Activated T-cell treated with anti-CD3 and anti-CD28 coated beads, Interleukin-2, amount 50 U/mL, for 72 hours (primary cell): ENCODE results near the gene IGFBP6. TPM values are rescaled to one million over a fixed set of nuclear protein-coding genes. Genes with fewer than 3 reads are reported as not detected.

ENCODE experiments used
- ATAC-seq, 2 donors: fragments of 150-1000 bp; cut with Tn5 transposase; replicated peaks in 1 of 2; 2 replicates each; pipeline ENCODE4 v1.10.0; 2021; ENCODE audit warnings: moderate library complexity in 2 of 2, mild to moderate bottlenecking in 1 of 2
- DNase-seq, 2 donors: peaks; one replicate each; pipeline ENCODE4 v3.0.0; 2021 to 2022; ENCODE audit warnings: mixed read lengths in 1 of 2
- H3K27ac Mint-ChIP-seq: one replicate; pipeline ENCODE4 v1.8.0; 2022; ENCODE audit warnings: mild to moderate bottlenecking, moderate library complexity, mixed read lengths
- H3K27me3 Mint-ChIP-seq: one replicate; pipeline ENCODE4 v1.8.0; 2022; ENCODE audit warnings: low read depth, mixed read lengths
- H3K36me3 Mint-ChIP-seq, 2 donors: one replicate each; pipeline ENCODE4 v1.8.0; 2022; ENCODE audit warnings: mixed read lengths in 2 of 2, mild to moderate bottlenecking in 1 of 2; ENCODE audit not compliant: insufficient read depth in 2 of 2
- H3K4me1 Mint-ChIP-seq: one replicate; pipeline ENCODE4 v1.8.0; 2022; ENCODE audit warnings: low read depth, mixed read lengths
- H3K4me3 Mint-ChIP-seq, 2 donors: one replicate each; pipeline ENCODE4 v1.8.0; 2022; ENCODE audit warnings: mild to moderate bottlenecking in 2 of 2, mixed read lengths in 2 of 2, moderate library complexity in 2 of 2
- H3K9me3 Mint-ChIP-seq, 2 donors: one replicate each; pipeline ENCODE4 v1.8.0; 2022; ENCODE audit warnings: mixed read lengths in 2 of 2
- total RNA-seq, 2 donors: library from RNA; stranded (reverse); gene quantifications; one replicate each; pipeline ENCODE4 v1.2.3, GENCODE V29; 2022

IGFBP6 gene
- total RNA-seq, 2 donors from 2014 or later = 5.7 to 9.2 TPM

GRCh38 chr12:53118751-53119300, 21.4 kb downstream of the IGFBP6 start:
- H3K27ac Mint-ChIP-seq = no peak overlapping the region

GRCh38 chr12:53120685-53121525, 23.4 kb downstream of the IGFBP6 start:
- Mint-ChIP-seq H3K27me3 (no peaks in the 10 kb centered on the region), H3K27ac (no peak overlapping the region), H3K4me1 (no peaks in the 10 kb centered on the region), H3K9me3 (no peaks in the 10 kb centered on the region), H3K4me3 (no peak overlapping the region), H3K36me3 (no peaks in the 10 kb centered on the region)
- ATAC-seq (no peak), DNase-seq (no peak)

More at GRCh38 chr12:53118751-53119300, 21.4 kb downstream of the IGFBP6 start:
- Mint-ChIP-seq H3K36me3 (no peaks in the 10 kb centered on the region), H3K4me3 (no peak overlapping the region), H3K27me3 (no peaks in the 10 kb centered on the region), H3K4me1 (no peaks in the 10 kb centered on the region), H3K9me3 (no peaks in the 10 kb centered on the region)
- DNase-seq = no peak
- no peak for ATAC-seq

GRCh38 chr12:53122961-53123468, 25.5 kb downstream of the IGFBP6 start:
- Mint-ChIP-seq H3K27me3 (no peaks in the 10 kb centered on the region), H3K36me3 (no peaks in the 10 kb centered on the region), H3K9me3 (no peaks in the 10 kb centered on the region), H3K4me1 (peaks cover 7% of the 10 kb centered on the region), H3K27ac (no peak overlapping the region), H3K4me3 (no peak overlapping the region)
- no peak for DNase-seq
- ATAC-seq = no peak

GRCh38 chr12:53123578-53124351, 26.3 kb downstream of the IGFBP6 start:
- DNase-seq (no peak), ATAC-seq (no peak)
- peaks cover 7% of the 10 kb centered on the region for H3K4me1 Mint-ChIP-seq
- no peaks in the 10 kb centered on the region for H3K9me3 Mint-ChIP-seq
- H3K27me3 Mint-ChIP-seq = no peaks in the 10 kb centered on the region
- H3K27ac Mint-ChIP-seq = no peak overlapping the region
- no peaks in the 10 kb centered on the region for H3K36me3 Mint-ChIP-seq
- no peak overlapping the region for H3K4me3 Mint-ChIP-seq

- no peak for DNase-seq
- H3K9me3 Mint-ChIP-seq = no peaks in the 10 kb centered on the region
- no peak for ATAC-seq
- no peaks in the 10 kb centered on the region for H3K36me3 Mint-ChIP-seq
- H3K4me3 Mint-ChIP-seq = no peak overlapping the region
- no peak overlapping the region for H3K27ac Mint-ChIP-seq
- H3K27me3 Mint-ChIP-seq = no peaks in the 10 kb centered on the region
- H3K4me1 Mint-ChIP-seq = peaks cover 7% of the 10 kb centered on the region
These were observed 26.9 kb downstream of the IGFBP6 start for GRCh38 chr12:53124352-53124723.

- Mint-ChIP-seq H3K4me1 (peaks cover 7% of the 10 kb centered on the region), H3K4me3 (no peak overlapping the region)
- DNase-seq = no peak
These were observed 29.7 kb downstream of the IGFBP6 start for GRCh38 chr12:53127169-53127568.

GRCh38 chr12:53128780-53129569, 31.5 kb downstream of the IGFBP6 start:
- Mint-ChIP-seq H3K9me3 (no peaks in the 10 kb centered on the region), H3K4me3 (no peak overlapping the region), H3K27me3 (no peaks in the 10 kb centered on the region), H3K27ac (no peak overlapping the region), H3K36me3 (no peaks in the 10 kb centered on the region), H3K4me1 (peaks cover 7% of the 10 kb centered on the region)
- DNase-seq (no peak), ATAC-seq (no peak)

More at GRCh38 chr12:53127169-53127568, 29.7 kb downstream of the IGFBP6 start:
- no peaks in the 10 kb centered on the region for H3K36me3 Mint-ChIP-seq
- no peak overlapping the region for H3K27ac Mint-ChIP-seq
- H3K9me3 Mint-ChIP-seq = no peaks in the 10 kb centered on the region
- no peak for ATAC-seq
- H3K27me3 Mint-ChIP-seq = no peaks in the 10 kb centered on the region

GRCh38 chr12:53131844-53132243, 34.4 kb downstream of the IGFBP6 start:
- no peak overlapping the region for H3K27ac Mint-ChIP-seq
- H3K9me3 Mint-ChIP-seq = peaks cover 0 to 1% of the 10 kb centered on the region in 2 donors
- ATAC-seq (no peak), DNase-seq (no peak)
- H3K4me1 Mint-ChIP-seq = peaks cover 7% of the 10 kb centered on the region
- H3K27me3 Mint-ChIP-seq = no peaks in the 10 kb centered on the region
- H3K4me3 Mint-ChIP-seq = no peak overlapping the region
- H3K36me3 Mint-ChIP-seq = no peaks in the 10 kb centered on the region

- Mint-ChIP-seq H3K9me3 (peaks cover 4 to 8% of the 10 kb centered on the region in 2 donors), H3K36me3 (peaks cover 0 to 6% of the 10 kb centered on the region in 2 donors), H3K27me3 (no peaks in the 10 kb centered on the region), H3K4me3 (no peak overlapping the region), H3K27ac (no peak overlapping the region), H3K4me1 (no peaks in the 10 kb centered on the region)
- DNase-seq (no peak), ATAC-seq (no peak)
These were observed 36.3 kb downstream of the IGFBP6 start for GRCh38 chr12:53133722-53134121.

GRCh38 chr12:53143355-53143754, 45.9 kb downstream of the IGFBP6 start:
- Mint-ChIP-seq H3K9me3 (peaks cover 0 to 2% of the 10 kb centered on the region in 2 donors), H3K27me3 (no peaks in the 10 kb centered on the region), H3K27ac (no peak overlapping the region)

GRCh38 chr12:53145383-53146260, 48.2 kb downstream of the IGFBP6 start:
- H3K27me3 Mint-ChIP-seq = no peaks in the 10 kb centered on the region
- no peak for DNase-seq
- no peaks in the 10 kb centered on the region for H3K9me3 Mint-ChIP-seq
- H3K4me3 Mint-ChIP-seq = no peak overlapping the region
- no peak for ATAC-seq
- H3K27ac Mint-ChIP-seq = no peak overlapping the region
- no peaks in the 10 kb centered on the region for H3K4me1 Mint-ChIP-seq
- H3K36me3 Mint-ChIP-seq = no peaks in the 10 kb centered on the region

More at GRCh38 chr12:53143355-53143754, 45.9 kb downstream of the IGFBP6 start:
- Mint-ChIP-seq H3K4me1 (no peaks in the 10 kb centered on the region), H3K4me3 (no peak overlapping the region), H3K36me3 (no peaks in the 10 kb centered on the region)
- DNase-seq = no peak
- no peak for ATAC-seq

- no peak for DNase-seq
These were observed 49.7 kb downstream of the IGFBP6 start for GRCh38 chr12:53147181-53147580.

More at GRCh38 chr12:53147181-53147580, 49.7 kb downstream of the IGFBP6 start:
- no peaks in the 10 kb centered on the region for H3K4me1 Mint-ChIP-seq
- no peak overlapping the region for H3K27ac Mint-ChIP-seq
- no peaks in the 10 kb centered on the region for H3K9me3 Mint-ChIP-seq
- no peaks in the 10 kb centered on the region for H3K36me3 Mint-ChIP-seq
- H3K27me3 Mint-ChIP-seq = no peaks in the 10 kb centered on the region
- ATAC-seq = no peak
- no peak overlapping the region for H3K4me3 Mint-ChIP-seq
